Upper lobe of right lung (tissue), 1 donor: ENCODE data around the gene KRT33B. TPM values are rescaled to one million over a fixed set of nuclear protein-coding genes. Genes with fewer than 3 reads are reported as not detected.

Experiments
- ATAC-seq: fragments of 200-7000 bp; cut with Tn5 transposase; one replicate; pipeline ENCODE4 v1.9.1; 2020; ENCODE audit warnings: mild to moderate bottlenecking, moderate library complexity
- DNase-seq: peaks from one replicate; pipeline ENCODE4 v3.0.0-alpha.2; 2020
- H3K27ac ChIP-seq: fragments of 200-600 bp; one replicate; pipeline ENCODE4 v1.8.0; 2022
- H3K27me3 ChIP-seq: fragments of 200-600 bp; one replicate; pipeline ENCODE4 v1.8.0; 2022; ENCODE audit warnings: mild to moderate bottlenecking
- H3K36me3 ChIP-seq: fragments of 200-600 bp; one replicate; pipeline ENCODE4 v1.8.0; 2022
- H3K4me1 ChIP-seq: fragments of 200-600 bp; one replicate; pipeline ENCODE4 v1.8.0; 2022
- H3K4me3 ChIP-seq: fragments of 200-600 bp; one replicate; pipeline ENCODE4 v1.8.0; 2022; ENCODE audit warnings: mild to moderate bottlenecking
- H3K9me3 ChIP-seq: fragments of 200-600 bp; one replicate; pipeline ENCODE4 v1.8.0; 2022
- intact Hi-C: fragments of 100-400 bp; cut with DNase I; formaldehyde crosslinking; loops from one replicate; pipeline ENCODE4 v1.11.0; 2022
- total RNA-seq: library from RNA; stranded (reverse); fragmentation: NEBNext Ultra II Directional; extraction: Animal tissue kit (Norgen Biotek cat#: 25700); gene quantifications from one replicate; pipeline ENCODE4 v1.2.1, GENCODE V29; 2021
- TF ChIP-seq, protein P1 (sequence below): fragments of 200-600 bp; IDR thresholded peaks from one replicate; pipeline ENCODE4 v1.8.0; 2022; ENCODE audit warnings: antibody characterized with exemption
- donor health status: DM: no; HTN: yes; CAD: no; lungs with severe emphysema.

KRT33B gene
- total RNA-seq, 1 donor from 2014 or later = not detected

DNA sequence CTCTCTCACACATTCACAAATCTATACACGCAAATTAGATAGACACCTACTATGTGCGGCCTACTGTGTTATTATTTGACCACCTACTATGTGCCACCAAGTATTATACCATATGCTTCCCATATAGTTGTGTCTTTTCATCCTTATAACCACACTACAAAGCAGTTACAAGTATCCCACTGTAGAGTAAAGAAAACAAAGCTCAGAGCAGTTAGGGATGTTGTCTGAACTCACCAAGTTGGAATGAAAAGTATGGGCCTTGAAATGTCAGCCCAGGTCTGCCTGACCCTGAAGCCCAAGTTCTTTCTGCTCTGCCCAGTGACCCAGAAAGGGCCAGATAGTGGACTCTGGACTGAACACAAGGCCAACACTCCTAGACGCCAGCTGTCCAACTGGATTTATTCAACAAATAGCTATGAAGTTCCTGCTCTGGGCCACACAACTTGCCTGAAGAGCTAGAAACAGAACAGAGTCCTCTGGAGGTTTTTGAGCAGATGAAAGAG, 46.3 kb upstream of the KRT33B start:
- ATAC-seq (peak; percentile 77), DNase-seq (no peak)
- Histone ChIP-seq H3K27ac (no peak overlapping the region), H3K9me3 (no peaks in the 10 kb centered on the region), H3K4me1 (no peaks in the 10 kb centered on the region), H3K4me3 (no peak overlapping the region), H3K36me3 (no peaks in the 10 kb centered on the region), H3K27me3 (no peaks in the 10 kb centered on the region)
- TF ChIP-seq, protein P1, sequence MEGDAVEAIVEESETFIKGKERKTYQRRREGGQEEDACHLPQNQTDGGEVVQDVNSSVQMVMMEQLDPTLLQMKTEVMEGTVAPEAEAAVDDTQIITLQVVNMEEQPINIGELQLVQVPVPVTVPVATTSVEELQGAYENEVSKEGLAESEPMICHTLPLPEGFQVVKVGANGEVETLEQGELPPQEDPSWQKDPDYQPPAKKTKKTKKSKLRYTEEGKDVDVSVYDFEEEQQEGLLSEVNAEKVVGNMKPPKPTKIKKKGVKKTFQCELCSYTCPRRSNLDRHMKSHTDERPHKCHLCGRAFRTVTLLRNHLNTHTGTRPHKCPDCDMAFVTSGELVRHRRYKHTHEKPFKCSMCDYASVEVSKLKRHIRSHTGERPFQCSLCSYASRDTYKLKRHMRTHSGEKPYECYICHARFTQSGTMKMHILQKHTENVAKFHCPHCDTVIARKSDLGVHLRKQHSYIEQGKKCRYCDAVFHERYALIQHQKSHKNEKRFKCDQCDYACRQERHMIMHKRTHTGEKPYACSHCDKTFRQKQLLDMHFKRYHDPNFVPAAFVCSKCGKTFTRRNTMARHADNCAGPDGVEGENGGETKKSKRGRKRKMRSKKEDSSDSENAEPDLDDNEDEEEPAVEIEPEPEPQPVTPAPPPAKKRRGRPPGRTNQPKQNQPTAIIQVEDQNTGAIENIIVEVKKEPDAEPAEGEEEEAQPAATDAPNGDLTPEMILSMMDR = no peak
- intact Hi-C loops = no loop called here

DNA sequence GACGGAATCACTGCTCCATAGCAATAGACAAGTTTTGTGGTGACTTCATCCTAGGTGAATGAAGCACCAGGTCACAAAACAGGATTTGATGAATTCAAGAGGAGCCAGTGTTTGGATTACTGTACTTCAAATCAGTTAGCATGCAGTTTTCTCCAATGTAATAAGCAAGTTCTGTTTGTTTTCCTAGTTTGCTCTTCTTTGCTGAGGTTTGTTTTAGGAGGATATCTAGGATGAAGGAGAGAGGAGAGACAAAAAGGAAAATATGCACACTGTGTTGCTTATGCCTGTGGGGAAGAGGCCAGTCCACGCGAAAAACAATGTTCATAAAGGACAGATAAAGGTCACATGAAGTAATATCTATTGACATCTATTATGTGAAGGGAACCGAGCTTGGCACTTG, 45.8 kb upstream of the KRT33B start:
- no peaks in the 10 kb centered on the region for H3K27me3 ChIP-seq
- ATAC-seq (no peak), DNase-seq (no peak)
- no peak overlapping the region for H3K27ac ChIP-seq
- intact Hi-C loops = no loop called here
- H3K9me3 ChIP-seq = no peaks in the 10 kb centered on the region
- TF ChIP-seq, protein P1 = no peak
- no peak overlapping the region for H3K4me3 ChIP-seq
- no peaks in the 10 kb centered on the region for H3K4me1 ChIP-seq
- no peaks in the 10 kb centered on the region for H3K36me3 ChIP-seq

DNA sequence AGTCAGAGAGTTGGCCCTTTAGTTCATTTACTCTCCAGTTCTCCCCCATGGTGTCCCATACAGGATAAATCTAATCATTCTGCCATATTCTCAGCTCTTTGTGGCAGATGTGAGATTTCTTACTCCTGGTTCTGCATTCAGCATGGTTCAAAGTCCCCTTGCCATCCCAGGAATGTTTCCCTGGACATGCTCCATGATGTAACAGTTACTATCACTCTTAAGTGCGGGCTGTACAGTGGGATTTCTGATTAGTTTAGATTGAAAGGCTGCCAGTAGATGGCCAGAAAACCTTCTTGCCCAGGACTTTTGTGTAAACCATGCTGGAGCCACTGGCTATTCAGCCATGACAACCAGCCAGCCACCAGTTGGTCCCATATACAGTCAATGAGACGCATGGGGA, 44.4 kb upstream of the KRT33B start:
- H3K27me3 ChIP-seq = no peaks in the 10 kb centered on the region
- no peak for DNase-seq
- TF ChIP-seq, protein P1 = no peak
- H3K27ac ChIP-seq = no peak overlapping the region
- H3K9me3 ChIP-seq = no peaks in the 10 kb centered on the region
- H3K4me1 ChIP-seq = no peaks in the 10 kb centered on the region
- intact Hi-C loops = no loop called here
- no peak for ATAC-seq
- H3K36me3 ChIP-seq = no peaks in the 10 kb centered on the region
- H3K4me3 ChIP-seq = no peak overlapping the region

DNA sequence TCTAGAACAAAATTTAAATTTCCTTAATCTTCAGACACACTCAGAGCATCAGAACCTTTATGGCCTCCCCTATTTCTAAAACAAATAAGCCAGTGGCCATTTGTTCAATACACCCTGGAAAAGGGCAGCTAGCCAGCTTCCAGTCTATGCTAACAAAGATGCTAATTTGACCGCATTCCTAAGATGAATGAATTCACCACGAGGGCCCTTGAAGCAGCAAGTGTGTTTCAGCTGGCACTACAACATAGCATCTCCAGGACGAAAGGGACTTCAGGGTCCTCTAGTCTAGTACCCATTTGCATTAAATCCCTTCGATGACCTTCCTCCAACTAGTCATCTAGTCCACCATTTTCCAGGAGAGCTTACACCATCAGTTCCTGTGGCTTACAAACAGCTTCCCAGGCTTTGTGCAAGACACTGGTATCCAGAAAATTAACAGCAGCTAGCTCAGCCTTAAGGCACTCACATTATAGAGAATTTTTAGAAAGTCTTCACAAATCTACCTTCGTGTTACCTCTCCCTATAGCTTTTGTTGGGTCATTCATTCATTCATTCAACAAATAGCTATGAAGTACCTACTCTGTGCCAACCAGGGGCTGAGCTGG, 43.8 kb upstream of the KRT33B start:
- DNase-seq = no peak

DNA sequence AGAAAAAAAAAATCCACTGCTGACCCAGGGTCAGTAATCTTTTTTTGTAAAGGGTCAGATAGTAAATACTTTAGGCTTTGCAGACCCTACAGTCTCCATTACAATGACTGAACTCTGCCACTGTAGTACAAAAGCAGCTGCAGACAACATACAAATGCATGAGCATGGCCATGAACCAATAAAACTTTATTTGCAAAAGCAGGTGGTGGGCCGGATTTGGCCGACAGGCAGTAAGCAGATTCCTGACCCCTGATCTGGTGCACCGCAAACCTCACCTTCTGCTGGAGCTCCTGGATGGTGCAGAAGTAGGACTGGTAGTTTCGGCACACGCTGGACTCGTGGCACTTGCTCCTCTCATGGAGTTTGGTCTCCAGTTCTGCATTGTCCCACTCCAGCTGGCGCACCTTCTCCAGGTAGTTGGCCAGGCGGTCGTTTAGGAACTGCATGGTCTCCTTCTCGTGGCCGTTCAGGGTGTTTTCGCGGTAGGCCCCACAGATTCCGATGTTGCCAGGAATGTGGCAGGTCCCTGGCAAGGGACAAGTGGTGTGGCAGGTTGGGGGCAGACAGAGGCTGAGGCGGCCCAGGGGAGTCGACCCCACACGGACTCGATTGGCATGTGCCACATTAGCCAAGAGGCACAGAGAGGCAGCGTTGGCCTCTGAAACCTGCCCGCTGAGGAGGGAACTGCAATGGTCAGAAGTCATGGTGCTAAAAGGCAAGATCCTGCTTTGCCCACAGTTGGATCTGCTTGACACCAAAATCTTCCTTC, 41.6 kb upstream of the KRT33B start:
- no peaks in the 10 kb centered on the region for H3K4me1 ChIP-seq
- TF ChIP-seq, protein P1 = no peak
- no peak for ATAC-seq
- no peaks in the 10 kb centered on the region for H3K9me3 ChIP-seq
- H3K4me3 ChIP-seq = no peak overlapping the region
- no peaks in the 10 kb centered on the region for H3K36me3 ChIP-seq
- DNase-seq = no peak
- no peak overlapping the region for H3K27ac ChIP-seq
- intact Hi-C loops = no loop called here
- H3K27me3 ChIP-seq = no peaks in the 10 kb centered on the region

More for the DNA sequence above, 43.8 kb upstream of the KRT33B start:
- intact Hi-C loops = no loop called here
- Histone ChIP-seq H3K4me1 (no peaks in the 10 kb centered on the region), H3K27ac (no peak overlapping the region), H3K36me3 (no peaks in the 10 kb centered on the region), H3K4me3 (no peak overlapping the region), H3K9me3 (no peaks in the 10 kb centered on the region), H3K27me3 (no peaks in the 10 kb centered on the region)
- peak; percentile 77 for ATAC-seq
- TF ChIP-seq, protein P1 = no peak
